OCI-LY3 (cell line): ENCODE results near the gene DHRS11.

Experiments
- H2AFZ ChIP-seq: fragments of 200-600, 300-600 bp; shearing (Covaris generic); 2 replicates; pipeline ENCODE4 v1.6.0; 2014; ENCODE audit warnings: antibody characterized with exemption, low read depth, low read length
- H3K27ac ChIP-seq: fragments of 200-600, 300-600 bp; sonication (generic); 2 replicates; pipeline ENCODE4 v1.5.1; 2014; ENCODE audit warnings: mild to moderate bottlenecking, low read length, moderate library complexity, mixed read lengths
- H3K27me3 ChIP-seq: fragments of 200-600, 300-600 bp; sonication (generic); 2 replicates; pipeline ENCODE4 v1.6.1; 2014; ENCODE audit warnings: low read depth, low read length, mixed read lengths
- H3K36me3 ChIP-seq: fragments of 200-600, 300-600 bp; sonication (generic); replicated peaks from 2 replicates; pipeline ENCODE3; 2014; ENCODE audit warnings: low read depth, low read length, mixed read lengths
- H3K4me1 ChIP-seq: fragments of 300-600, 200-600 bp; sonication (generic); 2 replicates; pipeline ENCODE4 v1.6.1; 2014; ENCODE audit warnings: low read length, mixed read lengths
- H3K4me2 ChIP-seq: fragments of 200-600, 300-600 bp; sonication (generic); 2 replicates; pipeline ENCODE4 v1.6.1; 2014; ENCODE audit warnings: low read length, mixed read lengths
- H3K4me3 ChIP-seq: fragments of 300-600, 200-600 bp; sonication (generic); 2 replicates; pipeline ENCODE4 v1.5.1; 2014; ENCODE audit warnings: antibody characterized with exemption, mild to moderate bottlenecking, low read length, moderate library complexity
- H3K79me2 ChIP-seq: fragments of 300-600, 200-600 bp; shearing (Covaris generic); 2 replicates; pipeline ENCODE4 v1.6.1; 2014; ENCODE audit warnings: mild to moderate bottlenecking, low read length, mixed read lengths
- H3K9ac ChIP-seq: fragments of 300-600, 200-600 bp; shearing (Covaris generic); 2 replicates; pipeline ENCODE4 v1.6.0; 2014; ENCODE audit warnings: mild to moderate bottlenecking, low read length, moderate library complexity
- H3K9me3 ChIP-seq: fragments of 200-600, 300-600 bp; shearing (Covaris generic); 2 replicates; pipeline ENCODE4 v1.6.1; 2014; ENCODE audit warnings: low read length, mixed read lengths; ENCODE audit not compliant: insufficient read depth
- H4K20me1 ChIP-seq: fragments of 200-600, 300-600 bp; sonication (generic); 2 replicates; pipeline ENCODE4 v1.6.1; 2016; ENCODE audit warnings: low read length, mixed read lengths; ENCODE audit not compliant: insufficient read depth
- CTCF ChIP-seq: fragments of 200-600, 300-600 bp; sonication (generic); IDR thresholded peaks from 2 replicates; pipeline ENCODE4 v1.5.1; 2014; ENCODE audit warnings: antibody characterized with exemption, low read length, low read depth
- EZH2phosphoT487 ChIP-seq: fragments of 200-600 bp; shearing (Covaris generic); IDR thresholded peaks from 2 replicates; pipeline ENCODE4 v1.6.1; 2018; ENCODE audit warnings: antibody characterized with exemption, mixed run types, low read depth

The DHRS11 gene

GRCh38 chr17:36645422-36645821 is 53.7 kb downstream of the DHRS11 start:
- Histone ChIP-seq H3K27ac (no peak overlapping the region), H4K20me1 (no peaks in the 10 kb centered on the region), H3K4me3 (no peak overlapping the region), H3K9ac (no peak overlapping the region), H3K9me3 (no peaks in the 10 kb centered on the region), H3K27me3 (peaks cover 49% of the 10 kb centered on the region), H3K79me2 (no peaks in the 10 kb centered on the region), H3K4me1 (no peaks in the 10 kb centered on the region), H2AFZ (no peak overlapping the region), H3K36me3 (no peaks in the 10 kb centered on the region), H3K4me2 (no peak overlapping the region)
- TF ChIP-seq EZH2phosphoT487, result no peak

DNA sequence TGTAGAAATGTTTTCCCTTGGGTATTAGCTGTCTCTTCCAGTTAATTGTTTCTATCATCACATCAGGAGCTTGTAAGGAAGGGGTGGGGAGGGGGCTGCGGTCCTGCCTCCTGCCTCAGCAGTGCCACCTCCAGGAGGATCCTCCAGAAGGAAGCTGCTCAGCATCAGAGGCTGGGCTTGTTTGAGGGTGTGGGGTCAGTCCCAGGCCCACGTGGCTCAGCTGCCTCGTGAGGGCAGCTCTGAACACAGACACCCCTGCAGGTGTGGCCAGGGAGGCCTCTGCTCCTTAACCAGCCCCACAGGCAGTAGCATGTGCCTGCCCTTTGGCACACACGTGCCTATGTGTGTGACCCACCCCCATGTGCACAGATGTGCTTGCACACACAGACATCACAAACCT is 56.0 kb downstream of the DHRS11 start:
- Histone ChIP-seq H3K9me3 (no peaks in the 10 kb centered on the region), H3K79me2 (no peaks in the 10 kb centered on the region), H4K20me1 (no peaks in the 10 kb centered on the region), H3K4me3 (no peak overlapping the region), H2AFZ (no peak overlapping the region), H3K4me1 (no peaks in the 10 kb centered on the region), H3K27me3 (peaks cover 58% of the 10 kb centered on the region), H3K27ac (no peak overlapping the region), H3K36me3 (no peaks in the 10 kb centered on the region), H3K4me2 (no peak overlapping the region), H3K9ac (no peak overlapping the region)
- TF ChIP-seq CTCF (no peak), EZH2phosphoT487 (no peak)

DNA sequence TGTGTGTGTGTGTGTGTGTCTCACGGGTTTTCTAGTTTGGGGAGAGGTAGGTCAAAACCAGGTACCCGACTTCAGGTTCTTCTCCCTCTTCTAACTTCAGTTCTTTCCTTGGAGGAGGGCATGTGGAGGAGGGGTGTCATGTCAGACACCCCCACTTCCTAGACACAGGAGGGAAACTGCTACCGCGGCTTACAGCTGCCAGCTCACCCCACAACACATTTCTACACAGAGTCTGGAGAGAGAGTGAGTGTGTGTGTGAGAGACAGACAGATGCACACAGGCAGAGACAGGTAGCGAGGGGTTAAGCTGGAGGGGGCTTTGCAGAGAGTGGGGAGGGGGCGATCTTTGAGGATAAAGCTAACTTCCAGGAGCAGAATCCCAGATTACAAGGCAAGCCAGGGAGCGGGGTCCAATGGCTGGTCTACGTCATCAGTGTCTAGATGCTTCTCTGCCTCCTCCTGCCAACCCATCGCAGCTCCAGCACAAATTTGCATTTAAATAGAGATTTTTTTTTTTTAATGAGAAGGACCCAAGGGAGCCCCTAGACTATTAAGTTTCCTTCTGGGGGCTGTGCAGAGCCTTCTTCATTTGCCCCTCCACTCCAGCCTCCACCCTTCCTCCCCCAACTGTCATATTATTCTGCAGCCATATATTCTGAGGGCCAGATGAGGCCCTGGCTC is 58.6 kb downstream of the DHRS11 start:
- Histone ChIP-seq H3K4me2 (no peak overlapping the region), H4K20me1 (no peaks in the 10 kb centered on the region), H3K9me3 (no peaks in the 10 kb centered on the region), H3K4me1 (no peaks in the 10 kb centered on the region), H3K9ac (no peak overlapping the region), H3K27me3 (peaks cover 45% of the 10 kb centered on the region), H3K36me3 (no peaks in the 10 kb centered on the region), H3K79me2 (no peaks in the 10 kb centered on the region), H2AFZ (no peak overlapping the region), H3K4me3 (no peak overlapping the region), H3K27ac (no peak overlapping the region)
- no peak for TF ChIP-seq EZH2phosphoT487
- no peak for TF ChIP-seq CTCF
